D721Med (cell line): ENCODE results near the gene GRIN3A.

ENCODE experiments used
- DNase-seq: peaks from one replicate; pipeline ENCODE4 v3.0.0; 2011; ENCODE audit warnings: low spot score; ENCODE audit not compliant: insufficient read length
- FAIRE-seq: peaks from 2 replicates; lab custom pipeline; 2011; peaks lifted over from hg19 to GRCh38; lab: Jason Lieb, UNC
- TF ChIP-seq, protein P1 (sequence below): IDR thresholded peaks from 2 replicates; pipeline ENCODE4 v1.5.1; 2012; ENCODE audit warnings: mild to moderate bottlenecking, control low read depth; ENCODE audit not compliant: insufficient read depth; ENCODE audit errors: missing control alignments

GRIN3A gene

DNA sequence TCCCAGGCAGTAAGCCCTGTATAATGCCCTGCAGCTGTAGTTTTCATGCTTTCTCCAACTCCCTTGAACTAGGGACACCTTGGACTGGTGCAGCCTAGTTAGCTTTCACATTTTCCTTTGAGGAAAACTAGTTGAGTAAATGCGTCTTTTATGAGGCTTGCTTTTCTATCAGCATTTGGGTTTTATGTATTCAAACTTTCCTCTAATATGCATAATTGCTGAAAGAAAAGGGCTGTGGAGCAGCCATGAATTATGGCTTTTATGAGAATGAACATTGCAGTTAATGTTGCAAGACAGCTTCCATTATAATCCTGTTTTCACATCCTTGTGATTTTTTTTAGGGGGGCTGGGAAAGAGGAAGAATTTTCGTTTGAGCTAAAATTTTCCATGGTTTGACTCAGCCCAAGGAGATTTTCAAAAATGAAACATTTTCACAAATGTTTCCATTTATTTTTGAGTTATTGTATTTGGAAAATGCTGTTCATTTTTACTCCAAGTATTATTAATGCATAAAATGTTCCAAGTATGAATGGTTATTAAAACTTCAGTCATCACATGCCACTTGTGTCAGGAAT is 85.8 kb downstream of the GRIN3A start:
- TF ChIP-seq, protein P1, sequence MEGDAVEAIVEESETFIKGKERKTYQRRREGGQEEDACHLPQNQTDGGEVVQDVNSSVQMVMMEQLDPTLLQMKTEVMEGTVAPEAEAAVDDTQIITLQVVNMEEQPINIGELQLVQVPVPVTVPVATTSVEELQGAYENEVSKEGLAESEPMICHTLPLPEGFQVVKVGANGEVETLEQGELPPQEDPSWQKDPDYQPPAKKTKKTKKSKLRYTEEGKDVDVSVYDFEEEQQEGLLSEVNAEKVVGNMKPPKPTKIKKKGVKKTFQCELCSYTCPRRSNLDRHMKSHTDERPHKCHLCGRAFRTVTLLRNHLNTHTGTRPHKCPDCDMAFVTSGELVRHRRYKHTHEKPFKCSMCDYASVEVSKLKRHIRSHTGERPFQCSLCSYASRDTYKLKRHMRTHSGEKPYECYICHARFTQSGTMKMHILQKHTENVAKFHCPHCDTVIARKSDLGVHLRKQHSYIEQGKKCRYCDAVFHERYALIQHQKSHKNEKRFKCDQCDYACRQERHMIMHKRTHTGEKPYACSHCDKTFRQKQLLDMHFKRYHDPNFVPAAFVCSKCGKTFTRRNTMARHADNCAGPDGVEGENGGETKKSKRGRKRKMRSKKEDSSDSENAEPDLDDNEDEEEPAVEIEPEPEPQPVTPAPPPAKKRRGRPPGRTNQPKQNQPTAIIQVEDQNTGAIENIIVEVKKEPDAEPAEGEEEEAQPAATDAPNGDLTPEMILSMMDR, result no peak
- FAIRE-seq (no peak), DNase-seq (no peak)

DNA sequence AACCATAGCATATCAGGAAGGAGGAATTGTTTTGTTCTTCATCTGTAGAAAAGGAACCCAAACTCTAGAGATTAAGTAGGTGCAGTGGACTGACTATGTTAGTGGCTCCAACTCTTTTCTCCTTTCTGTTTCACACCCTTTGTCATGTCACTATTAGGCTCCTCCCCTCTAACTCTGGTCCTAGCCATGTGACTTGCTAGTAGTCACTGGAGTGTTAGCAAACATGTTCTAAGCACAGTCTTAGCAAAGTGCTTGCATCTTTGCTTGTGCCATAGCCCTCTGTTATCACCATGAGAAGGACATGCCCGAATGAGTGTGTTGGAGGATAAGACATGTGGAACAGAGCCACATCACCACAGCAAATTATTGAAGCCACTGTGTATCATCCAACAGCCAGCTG is 88.3 kb downstream of the GRIN3A start:
- DNase-seq, result no peak
- no peak for FAIRE-seq
- TF ChIP-seq, protein P1, result no peak

DNA sequence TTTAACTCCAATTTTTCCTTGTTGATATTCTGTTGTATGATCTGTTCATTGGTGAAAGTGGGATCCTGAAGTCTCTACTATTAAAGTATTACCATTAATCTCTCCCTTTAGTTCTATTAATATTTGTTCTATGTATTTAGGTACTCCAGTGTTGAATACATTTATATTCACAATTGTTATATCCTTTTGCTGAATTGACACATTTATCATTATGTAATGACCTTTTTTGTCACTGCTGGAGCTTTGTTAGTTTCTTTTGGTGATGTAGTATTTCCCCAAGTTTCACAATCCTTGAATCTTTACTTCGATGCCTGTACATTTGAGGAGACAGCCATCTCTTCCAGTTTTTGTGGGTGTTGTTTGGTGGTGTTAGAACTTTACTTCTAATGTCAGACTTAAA is 90.0 kb downstream of the GRIN3A start:
- FAIRE-seq (no peak), DNase-seq (no peak)
- TF ChIP-seq, protein P1, result no peak

DNA sequence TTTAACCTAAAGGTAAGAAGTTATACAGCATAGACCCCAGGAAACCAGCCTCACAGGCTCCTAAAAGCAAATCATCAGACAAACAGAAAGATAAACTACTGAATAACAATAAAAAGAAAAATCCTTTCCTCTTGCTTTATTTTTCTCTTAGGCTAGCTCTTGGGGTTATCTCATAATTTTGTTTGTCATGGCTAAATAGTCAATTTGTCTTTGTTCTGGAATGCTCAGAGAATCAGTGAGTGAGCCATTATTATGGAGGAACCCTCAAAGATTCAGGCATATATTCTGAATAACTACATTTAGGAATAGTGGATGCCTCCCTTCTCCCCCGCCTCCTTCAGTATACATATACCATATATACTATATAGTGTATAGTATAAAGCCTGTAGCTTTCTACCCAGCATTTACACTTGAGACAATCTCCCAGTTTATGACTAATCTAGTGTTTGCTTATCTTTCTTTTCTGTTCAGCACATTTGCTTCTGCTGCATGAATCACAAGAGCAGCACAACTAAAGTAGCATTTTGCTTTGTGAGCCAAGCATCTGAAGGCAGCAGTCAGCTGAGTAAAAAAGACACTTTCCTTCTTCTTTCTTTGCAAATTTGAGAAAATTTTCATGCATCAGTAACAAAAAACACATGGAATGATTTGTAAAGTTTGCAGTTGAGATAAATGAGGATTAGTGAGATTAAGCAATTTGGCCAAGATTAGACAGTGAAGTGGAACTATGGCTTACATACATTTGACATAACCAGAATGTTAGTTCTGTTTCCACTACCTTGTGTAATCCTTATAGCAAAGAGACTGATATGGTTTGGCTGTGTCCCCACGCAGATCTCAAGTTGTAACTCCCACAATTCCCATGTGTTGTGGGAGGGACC is 98.4 kb downstream of the GRIN3A start:
- DNase-seq, result no peak
- TF ChIP-seq, protein P1, result no peak
- no peak for FAIRE-seq

DNA sequence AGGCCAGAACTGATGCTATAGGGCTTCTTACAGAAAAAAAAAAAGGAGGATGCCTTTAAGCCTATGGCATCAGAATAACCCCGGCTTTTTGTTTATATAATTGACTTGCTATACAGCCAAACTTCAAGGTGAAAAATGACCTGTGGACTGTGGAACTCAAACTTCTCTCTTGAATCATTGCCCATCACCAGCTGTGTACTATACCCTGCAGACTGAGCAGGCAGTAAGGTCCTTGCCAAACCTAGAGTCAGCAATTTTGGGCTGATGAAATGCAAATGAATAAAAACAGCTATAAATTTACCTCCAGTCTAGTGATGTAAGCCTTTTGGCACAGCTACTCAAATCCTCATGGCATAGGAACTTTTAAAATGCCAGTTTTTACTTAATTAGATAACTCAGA is 99.1 kb downstream of the GRIN3A start:
- DNase-seq, result no peak
- no peak for FAIRE-seq
- TF ChIP-seq, protein P1, result no peak

DNA sequence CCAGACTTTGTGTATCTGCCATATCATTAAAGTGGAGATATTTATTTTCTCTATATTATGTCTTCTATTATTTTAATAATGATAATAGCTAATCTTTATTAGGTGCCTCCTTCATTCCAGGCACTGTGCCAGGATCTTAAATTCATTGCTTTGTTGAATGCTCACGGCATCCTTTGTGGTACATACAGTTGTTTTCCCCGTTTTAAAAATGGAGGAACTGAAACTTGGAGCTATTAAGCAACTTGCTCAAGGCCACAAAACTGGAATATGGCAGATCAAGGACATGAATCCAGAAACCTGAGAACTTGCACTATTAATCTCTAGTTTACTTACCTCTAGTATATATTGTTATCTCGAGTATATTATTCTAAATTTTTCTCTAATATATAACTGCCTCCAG is 102.2 kb downstream of the GRIN3A start:
- TF ChIP-seq, protein P1, result no peak
- no peak for DNase-seq
- no peak for FAIRE-seq

DNA sequence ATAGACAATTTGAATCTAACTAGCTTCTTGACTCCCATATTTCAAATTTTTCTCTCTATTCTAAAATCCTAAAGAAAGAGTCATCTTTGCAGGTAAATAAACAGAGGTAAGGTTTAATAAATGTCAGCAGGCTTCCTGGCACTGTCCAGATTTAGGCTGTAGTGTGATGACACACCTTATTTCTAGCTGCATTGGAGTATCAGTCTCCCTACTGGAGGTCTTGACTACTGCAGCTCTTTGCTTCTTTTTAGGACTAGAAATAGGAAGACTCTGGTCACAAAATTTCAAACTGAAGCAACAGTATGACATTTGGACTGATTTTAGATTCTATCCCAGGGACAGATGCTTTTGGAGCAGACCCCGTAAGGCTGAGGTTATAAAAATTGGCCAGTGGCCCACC is 103.0 kb downstream of the GRIN3A start:
- FAIRE-seq (no peak), DNase-seq (no peak)
- TF ChIP-seq, protein P1, result no peak
